Ramos (cell line): Measurements from ENCODE around the gene RPS6KA2.

Source experiments
- in situ Hi-C: fragments of 300-500 bp; cut with MboI; formaldehyde crosslinking; loops from one replicate; pipeline ENCODE4 v1.14.3; 2022; ENCODE audit warnings: low sequenced_read_pairs; ENCODE audit not compliant: unreplicated experiment

RPS6KA2 gene

DNA sequence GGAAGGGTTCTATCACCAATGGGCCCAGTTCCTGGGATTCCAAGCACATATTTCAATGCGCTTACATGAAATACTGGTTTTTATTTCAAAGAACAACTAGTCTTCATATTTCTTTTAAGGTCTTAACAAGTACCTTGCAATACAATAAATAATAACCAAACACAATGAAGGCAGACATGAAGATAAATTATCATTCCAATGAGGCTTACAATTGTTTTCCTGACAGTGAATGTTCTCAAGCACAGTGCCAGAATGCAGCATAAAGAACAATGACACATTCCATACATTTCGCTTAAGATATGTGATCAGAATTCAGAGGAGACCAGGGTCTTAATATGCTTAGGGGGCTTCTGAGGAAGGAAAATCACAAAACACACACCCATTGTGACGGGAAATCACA lies 66.8 kb downstream of the RPS6KA2 start:
- in situ Hi-C loops = no loop called here

DNA sequence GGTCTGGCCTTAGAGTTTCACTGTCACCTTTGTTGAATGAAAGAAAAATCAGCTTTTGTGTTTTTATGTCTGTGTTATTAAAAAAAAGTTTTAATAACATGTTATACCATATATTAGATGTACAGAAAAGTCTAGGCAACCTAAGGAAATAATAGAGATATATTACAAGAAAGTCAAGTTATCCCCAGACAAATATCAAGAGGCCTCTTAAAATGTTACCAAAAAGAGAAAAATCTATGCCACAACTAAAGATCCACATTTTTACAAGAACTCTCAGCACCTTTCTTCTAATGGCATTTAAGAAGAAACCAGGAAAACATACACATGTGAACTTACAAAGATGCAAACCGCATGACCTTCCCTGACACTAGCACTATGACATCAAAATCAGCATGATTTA lies 67.4 kb downstream of the RPS6KA2 start:
- in situ Hi-C loops = no loop called here

DNA sequence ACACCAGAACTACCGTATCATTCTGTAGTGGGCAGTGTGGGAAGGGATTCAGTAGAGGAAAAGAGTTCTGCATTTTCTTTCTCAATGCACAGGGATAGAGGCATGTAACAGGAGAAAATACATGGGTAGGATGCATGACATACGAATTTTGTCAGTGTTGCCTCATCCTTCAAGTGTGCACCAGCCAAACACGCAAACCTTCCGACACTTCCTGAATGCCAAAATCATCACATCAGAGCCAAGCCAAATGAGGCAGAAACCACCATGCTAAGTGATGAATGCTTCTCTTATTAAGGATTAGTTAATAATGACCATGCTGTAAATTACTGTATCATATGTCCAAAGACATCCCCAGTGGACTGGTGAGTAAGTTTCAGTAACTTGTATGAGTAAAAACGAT lies 67.8 kb downstream of the RPS6KA2 start:
- in situ Hi-C loops = no loop called here

DNA sequence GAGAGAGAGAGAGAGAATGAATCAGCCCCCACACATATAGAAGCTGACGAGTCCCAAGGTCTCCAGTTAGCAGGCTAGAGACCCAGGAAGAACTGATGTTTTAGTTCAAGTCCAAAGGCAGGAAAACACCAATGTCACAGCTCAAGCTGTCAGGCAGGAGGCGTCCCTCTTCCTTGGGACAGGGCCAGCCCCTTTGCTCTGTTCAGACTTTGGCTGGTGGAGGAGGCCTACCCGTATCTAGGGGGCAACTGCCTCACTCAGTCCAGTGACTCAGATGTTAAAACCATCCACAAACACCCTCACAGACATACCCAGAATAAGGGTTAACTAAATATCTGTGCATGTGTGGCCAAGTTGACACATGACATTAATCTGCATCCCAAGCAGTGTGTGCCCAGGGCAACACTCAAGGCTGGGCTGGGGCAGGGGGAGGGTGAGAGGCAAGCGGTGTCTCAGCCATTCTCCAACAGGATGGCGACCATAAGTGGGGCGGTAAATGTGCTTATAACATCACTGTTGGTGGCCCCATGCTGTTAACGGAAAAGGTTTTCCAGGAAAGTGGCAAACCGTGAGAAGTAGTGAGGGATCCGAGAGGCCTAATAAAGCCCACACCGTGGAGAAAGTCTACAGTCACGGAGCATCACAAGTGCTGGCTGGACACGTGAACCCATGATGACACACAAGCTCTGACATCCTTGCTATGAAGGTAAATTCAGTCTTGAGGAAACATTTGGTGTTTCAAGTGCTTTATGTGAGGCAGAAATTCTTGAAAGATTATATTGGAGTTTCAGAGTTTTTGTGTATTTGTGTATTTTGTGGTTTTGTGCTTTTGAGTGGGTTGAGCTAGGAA lies 68.7 kb downstream of the RPS6KA2 start:
- in situ Hi-C loops = no loop called here

DNA sequence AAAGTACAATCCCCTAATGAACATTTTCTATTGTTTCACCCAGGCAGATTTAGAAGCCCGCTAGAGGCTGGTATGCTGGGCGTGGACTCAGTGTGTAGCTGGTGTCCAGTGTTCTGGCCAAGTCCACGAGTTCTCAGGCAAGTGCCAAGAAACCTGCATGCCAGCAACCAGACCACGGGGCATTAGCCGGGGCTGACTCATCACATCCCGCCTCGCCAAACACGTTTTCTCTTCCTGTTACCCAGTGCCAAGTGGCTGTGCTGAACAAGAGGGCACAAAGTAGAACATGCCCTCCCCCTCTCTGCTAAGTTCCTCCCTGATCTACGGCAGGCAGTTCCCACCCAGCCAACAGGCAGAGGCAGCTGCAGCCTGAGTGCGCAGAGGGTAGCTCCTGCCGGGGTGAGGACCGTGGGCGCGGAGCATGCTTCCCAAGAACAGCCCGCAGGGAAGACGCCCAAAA lies 70.2 kb downstream of the RPS6KA2 start:
- in situ Hi-C loops = no loop called here

DNA sequence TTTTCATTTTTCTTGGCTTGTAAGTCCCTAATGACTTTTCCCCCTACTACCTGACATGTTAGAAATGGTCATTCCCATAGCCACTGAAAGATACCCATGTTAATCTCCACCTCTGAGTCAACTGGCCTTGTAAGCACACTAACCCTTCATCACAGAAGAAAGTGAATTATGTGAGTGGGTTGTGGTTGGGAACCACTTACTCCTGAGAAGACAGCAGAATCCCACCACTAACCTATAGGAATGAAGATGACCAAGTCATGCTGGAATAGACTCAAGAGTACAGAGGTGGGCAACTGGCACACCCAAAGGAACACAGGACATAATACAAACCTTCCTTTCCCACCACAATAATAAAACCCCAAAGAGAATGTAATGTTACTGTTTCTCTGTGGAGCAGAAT lies 70.7 kb downstream of the RPS6KA2 start:
- in situ Hi-C loops = no loop called here

DNA sequence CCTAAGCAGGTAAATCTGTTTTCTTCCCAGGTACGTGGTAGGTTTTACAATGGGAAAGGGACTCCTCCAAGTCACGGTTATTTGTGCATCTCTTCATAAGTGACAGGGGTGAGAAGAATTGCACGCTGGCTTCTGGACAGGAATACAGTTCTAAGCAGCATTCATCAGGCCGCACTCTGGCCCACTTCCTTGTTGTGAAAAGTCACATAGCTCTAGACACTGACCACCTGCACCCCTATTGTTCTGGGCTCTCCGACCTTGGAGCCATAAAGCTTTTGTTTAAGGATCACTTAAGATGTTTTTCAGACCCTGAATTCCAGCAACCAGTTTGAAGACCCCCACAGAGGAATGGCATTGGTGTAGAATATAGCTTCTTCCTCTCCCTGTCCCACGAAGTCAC lies 72.0 kb downstream of the RPS6KA2 start:
- in situ Hi-C loops = no loop called here

DNA sequence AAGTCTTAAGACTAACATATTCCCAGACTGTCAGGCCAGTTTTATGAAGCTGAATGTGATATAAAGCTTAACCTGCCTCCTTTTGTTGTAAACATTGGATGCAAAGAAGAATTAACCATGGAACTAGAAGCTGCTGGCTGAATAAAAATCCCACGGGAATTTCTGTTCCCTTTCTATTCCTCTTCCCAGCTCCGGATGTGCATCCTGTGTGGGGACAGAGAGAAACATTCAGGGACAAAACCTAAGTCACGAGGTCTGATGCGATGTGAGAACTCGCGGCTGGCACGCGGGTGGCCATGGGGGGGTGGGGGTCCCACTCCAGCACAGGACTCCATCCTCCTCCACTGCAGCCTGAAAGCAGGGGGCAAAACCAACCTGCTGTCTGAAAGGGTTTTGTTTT lies 72.7 kb downstream of the RPS6KA2 start:
- in situ Hi-C loops = no loop called here

DNA sequence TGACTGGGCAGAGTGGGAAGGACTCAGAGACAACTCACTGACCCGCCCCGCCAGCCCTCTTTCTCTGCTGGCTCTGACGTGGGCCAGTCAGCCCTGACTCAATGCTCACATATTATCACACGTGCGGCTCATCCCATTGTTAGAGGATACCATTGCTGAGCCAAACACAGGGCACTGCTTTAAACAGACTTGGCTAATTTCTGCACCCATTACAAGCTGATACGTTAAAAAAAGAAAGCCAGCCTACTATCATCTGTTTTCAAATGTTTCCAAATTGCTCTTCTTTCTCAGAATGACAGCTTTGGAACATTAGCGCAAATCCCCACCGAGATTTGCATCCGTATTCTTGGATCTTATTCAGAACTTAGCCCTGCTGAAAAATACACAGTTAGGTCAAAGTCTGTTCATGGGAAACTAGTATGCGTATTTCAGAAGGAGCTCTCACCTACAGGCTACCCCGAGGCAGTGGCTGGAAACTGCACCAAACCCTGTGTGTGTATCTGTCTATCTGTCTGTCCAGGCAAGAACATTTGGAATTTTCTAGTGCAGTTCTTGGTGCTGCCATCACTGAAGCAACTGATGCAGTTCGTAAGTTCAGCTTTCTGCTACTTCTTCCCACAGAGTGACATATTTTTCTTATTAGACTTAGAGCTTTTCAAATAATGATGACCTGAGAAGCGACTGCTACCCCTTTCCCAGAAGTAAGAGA lies 73.3 kb downstream of the RPS6KA2 start:
- in situ Hi-C loops = no loop called here

DNA sequence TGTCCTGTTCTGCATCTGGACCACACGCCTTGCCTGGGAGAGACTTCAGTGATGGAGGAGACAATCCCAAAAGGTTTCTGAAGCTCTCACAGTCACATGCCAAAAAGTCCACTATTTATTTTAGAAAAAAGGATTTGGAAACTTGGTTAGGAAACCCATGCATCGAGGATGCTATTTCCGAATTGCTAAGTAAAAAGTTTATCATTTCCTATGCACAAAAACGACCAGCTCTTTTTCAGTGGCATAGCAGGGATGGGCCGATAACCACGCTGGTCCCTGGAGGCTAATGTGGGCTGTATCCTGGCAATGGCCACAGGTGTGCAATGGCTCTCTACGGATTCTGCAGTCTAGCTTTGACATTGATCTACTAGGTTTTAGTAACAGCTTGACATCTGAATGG lies 74.5 kb downstream of the RPS6KA2 start:
- in situ Hi-C loops = no loop called here

DNA sequence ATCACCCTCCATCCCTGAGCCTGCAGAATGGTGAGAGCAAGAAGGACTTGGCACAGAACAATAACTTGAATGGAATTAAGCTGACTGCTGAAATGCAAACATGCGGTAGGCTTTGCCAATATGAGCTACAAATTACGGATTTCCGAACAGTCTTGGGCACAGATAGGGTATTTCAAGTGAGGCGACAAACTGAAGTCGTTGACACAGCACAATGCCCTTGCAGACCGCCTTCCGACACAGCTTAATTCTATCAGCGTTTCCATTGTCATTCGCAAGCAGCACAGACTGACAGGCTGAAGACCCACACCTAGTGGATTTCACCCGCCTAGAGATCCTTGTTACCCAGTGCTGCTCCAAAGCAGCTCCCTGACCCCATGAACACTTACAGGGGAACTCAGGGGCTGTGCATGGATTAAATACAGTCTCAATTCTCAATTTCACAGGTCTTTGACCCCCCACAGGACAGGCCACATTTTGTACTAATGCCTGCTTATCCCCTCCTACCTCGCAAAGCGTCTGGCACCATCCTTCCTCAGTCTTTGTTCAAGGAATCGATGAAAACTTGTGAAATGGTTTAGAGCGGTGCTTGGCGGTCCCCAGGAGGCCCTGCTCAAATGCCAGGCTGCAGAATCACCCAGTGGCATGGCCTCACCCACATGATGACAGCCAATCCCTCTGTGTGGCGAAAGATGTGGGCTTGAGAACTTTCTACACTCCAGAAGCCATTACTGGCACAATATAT lies 75.1 kb downstream of the RPS6KA2 start:
- in situ Hi-C loops = no loop called here

DNA sequence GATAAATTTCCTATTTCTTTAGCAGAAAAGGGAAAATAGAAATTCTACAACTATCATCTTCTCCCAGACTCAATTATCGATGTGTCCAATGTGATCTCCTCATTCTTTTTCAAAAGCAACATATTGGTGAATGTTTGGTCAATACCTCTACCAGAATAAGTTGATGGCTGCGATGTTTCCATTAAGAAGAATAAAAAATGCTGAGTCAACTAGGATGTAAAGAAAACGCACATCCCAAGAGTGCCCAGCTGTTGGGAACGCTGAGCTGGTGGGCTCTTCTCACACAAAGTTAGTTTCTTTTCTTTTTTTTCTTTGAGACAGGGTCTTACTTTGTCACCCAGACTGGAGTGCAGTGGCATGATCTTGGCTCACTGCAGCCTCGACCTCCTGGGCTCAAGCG lies 80.4 kb downstream of the RPS6KA2 start:
- in situ Hi-C loops = no loop called here

DNA sequence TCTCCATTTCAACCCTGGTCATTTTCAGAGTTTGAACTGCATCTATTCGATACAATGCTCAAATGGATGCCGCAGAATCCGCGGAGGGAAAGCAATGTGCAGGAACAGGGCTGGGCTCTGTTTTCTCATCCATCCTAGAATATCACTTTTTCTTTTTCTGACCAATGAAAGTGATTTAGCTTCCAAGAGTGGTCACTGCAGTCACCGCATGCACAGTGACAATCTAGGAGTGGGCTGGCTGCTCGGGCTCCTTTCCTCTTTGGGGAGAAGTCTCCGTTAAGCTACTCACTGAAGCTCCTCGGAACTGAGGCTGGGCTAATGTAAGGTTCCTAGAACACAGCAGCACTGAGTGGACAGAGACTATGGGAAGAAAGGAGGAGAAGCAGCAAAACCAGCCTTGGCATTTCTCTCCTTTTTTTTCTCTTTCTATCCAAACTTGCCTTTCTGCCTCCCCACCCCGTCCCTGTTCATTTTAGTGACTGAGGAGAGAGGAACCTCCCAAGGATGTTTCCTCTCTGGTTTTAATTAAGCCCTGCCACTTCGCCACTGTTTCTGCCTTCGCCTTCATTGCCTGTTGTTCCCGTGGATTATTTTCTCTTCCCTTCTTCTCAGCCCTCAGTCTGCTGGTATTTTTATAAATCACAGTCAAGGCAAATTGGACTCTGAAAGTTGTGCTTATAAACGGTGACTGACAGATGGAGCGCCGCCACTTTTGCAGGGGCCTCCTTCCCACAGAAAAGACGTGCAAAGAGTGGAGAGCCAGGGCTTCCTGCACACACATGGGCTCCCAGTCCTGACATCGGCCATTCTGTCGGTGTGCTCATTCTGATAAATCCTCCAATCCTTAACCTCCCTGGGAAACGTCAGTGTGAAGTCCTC lies 81.7 kb downstream of the RPS6KA2 start:
- in situ Hi-C loops = no loop called here

DNA sequence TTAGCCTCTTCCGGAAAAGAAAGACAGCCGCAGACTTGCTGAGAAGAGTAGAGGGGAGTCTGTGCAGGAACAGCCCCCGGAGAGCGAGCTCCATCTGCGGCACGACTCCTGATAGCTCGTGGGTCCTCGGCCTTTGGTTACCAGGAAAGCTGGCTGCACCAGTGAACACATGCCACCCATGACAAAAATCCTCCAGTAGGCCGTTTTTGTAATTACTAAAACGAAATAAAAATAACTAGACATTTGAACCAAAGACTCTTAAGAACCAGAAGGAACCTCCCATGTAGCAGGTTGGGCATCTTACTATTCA lies 82.8 kb downstream of the RPS6KA2 start:
- in situ Hi-C loops = no loop called here

DNA sequence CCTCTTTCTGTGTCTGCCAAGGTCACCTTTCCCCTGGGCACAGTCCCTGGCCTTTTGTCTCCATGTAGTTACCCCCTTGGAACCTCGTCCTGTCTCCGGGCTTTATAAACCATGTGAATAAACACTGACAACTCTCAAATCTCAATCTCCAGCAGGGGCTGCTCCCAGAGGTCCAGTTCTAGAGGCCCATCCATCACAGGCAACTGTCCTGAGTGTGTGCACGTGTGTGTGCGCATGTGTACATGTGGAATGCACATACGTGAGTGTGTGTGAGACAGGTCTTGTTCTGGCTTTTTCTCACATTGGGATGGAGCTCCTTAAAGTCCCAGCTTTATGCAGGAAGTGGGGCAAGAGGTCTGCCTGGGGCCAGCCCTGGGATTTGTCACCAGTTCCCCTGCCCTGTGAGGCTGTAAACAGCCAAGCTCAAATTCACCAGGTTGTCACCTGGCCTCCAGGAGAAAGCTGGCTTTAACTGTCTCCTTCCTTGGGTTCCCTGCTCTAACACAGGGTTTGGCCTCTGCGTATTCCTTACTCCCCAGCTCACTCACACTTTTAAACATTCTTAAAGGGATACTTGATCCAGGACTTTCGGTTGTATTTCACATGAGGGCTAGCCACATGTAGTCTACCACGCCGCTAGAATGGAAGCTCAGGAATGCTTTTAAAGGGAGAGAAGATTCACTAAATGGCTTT lies 83.3 kb downstream of the RPS6KA2 start:
- in situ Hi-C loops = no loop called here

DNA sequence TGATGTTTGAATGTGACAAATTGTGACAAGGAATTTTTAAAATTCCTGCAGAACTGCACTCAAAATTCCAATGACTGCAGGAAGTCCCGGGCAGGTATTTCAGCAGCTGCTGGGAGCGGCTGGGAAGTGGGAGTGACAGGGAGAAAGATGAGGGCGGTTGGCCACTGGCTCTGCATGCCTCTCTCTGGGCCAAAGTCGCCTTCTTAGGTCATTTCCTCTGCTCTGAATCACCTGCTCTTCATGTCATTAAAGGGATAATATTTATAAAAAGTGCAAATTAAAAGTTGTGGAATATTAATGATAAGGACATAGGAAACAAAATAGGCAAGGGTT lies 84.5 kb downstream of the RPS6KA2 start:
- in situ Hi-C loops = no loop called here

DNA sequence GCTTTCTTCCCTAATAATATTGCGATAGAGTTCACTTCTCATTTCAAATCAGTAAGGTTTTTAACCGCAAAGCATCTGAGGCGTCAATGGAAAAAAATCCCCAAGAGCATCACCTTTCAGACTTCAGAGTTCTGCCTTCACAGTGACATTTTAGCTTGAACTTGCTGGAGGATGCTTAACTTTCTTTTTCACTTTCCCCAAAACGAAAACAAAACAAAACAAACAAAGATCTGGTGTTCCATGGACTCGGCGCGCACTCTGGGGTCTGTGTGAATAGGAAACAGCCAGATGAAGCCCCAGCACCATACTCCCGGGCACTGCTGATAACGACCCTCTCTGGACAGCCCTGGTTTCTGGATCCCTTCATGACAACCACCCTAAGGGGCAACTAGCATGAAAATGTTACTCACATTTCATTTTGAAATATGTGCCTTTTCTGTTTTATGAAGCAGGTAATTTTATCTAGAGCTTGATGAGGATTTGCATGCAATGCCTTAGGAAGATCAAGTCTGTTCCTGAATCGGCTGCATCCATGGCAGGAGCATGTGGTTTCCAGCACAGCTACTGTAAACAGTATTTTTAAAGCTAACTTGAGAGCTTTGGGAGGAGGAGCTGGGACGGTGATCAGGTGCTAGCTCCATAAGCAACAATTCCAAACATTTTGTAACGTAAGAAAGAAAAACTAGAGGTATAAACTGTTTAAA lies 85.0 kb downstream of the RPS6KA2 start:
- in situ Hi-C loops = no loop called here

DNA sequence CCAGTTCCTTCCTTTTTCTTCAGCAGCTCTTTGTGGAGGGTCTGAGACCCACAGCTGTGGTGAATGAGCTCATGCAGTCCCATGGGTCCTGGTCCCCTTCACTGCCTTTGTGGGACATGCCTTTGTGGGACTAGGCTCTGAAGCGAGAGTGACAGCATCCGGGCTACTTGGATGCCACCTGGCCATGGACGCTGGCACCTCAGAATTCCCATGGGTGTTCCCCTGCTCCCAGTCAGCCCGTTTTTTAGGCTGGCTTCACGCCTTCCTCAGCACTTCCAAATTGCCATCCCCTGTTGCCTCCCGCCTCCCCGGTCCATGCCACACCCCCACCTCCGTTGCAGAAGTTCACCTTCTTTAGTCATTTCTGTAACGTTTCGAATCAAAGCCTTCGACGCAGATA lies 85.7 kb downstream of the RPS6KA2 start:
- in situ Hi-C loops = no loop called here

DNA sequence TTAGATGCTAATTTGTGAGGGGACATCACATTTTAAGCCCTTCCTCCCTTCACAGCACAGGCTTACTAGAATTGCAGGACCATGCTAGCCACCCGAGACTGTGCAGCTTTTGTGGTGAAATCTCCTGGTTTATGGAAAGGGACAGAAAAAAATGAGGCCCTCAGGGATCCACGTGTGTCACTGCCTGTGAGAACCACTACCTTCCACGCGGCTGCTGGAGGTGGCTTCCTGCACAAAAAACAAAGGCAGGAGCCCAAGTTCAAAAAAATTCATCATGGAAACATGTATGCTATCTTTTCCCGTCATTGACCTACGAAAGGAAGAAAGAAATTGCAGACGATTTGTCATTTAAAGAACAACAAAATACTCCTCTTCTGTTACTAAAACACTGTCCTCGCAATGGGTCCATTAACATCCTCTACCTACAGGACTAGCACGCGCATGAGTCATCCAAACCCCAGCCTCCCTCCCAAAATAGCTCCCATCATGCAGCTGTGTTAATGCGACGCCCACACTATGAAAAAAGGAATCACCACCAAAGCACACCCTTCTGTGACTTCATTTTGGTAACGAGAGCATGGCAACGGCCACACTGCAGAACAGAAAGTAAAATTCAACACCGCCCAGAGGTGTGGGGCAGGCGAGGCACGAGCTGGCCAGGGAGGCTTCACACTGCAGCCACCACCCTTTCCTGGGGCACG lies 86.3 kb downstream of the RPS6KA2 start:
- in situ Hi-C loops = no loop called here
